K562 (cell line): ENCODE measurements around the gene MYMX. TPM values are rescaled to one million over a fixed set of nuclear protein-coding genes. Genes with fewer than 3 reads are reported as not detected.

ENCODE experiments used
- ATF1 ChIP-seq, 2 experiments: fragments of 450-650 bp in 1 of 2; IDR thresholded peaks; 2 replicates each; pipeline ENCODE4 v1.6.1; 2016; ENCODE audit warnings: missing compliant biosample characterization in 1 of 2, missing genetic modification characterization in 1 of 2
- CREM ChIP-seq: IDR thresholded peaks from 2 replicates; pipeline ENCODE4 v1.6.1; 2014; ENCODE audit warnings: antibody characterized with exemption, low read depth
- ERF ChIP-seq: fragments of 450-650 bp; formaldehyde crosslinking; IDR thresholded peaks from 2 replicates; pipeline ENCODE4 v1.4.0; 2020; ENCODE audit warnings: mild to moderate bottlenecking, mixed read lengths
- FOS ChIP-seq: IDR thresholded peaks from 3 replicates; pipeline ENCODE4 v1.6.1; 2011; ENCODE audit not compliant: insufficient read length; ENCODE audit errors: extremely low read depth
- HDAC3 ChIP-seq: fragments of 450-650 bp; IDR thresholded peaks from 2 replicates; pipeline ENCODE4 v1.6.1; 2018; ENCODE audit warnings: borderline replicate concordance, mild to moderate bottlenecking, moderate library complexity; ENCODE audit not compliant: partially characterized antibody
- HNRNPH1 ChIP-seq: fragments of 200-400 bp; formaldehyde crosslinking; optimal IDR thresholded peaks from 2 replicates; pipeline ENCODE3; 2017; ENCODE audit warnings: low read depth, mild to moderate bottlenecking, low read length, moderate library complexity
- HNRNPK ChIP-seq: fragments of 200-400 bp; formaldehyde crosslinking; IDR thresholded peaks from one replicate; pipeline ENCODE4 v1.6.1; 2018; ENCODE audit warnings: mild to moderate bottlenecking, low read depth, low read length; ENCODE audit not compliant: poor library complexity, severe bottlenecking
- JUN ChIP-seq, 2 experiments: sonication (generic) in 1 of 2; formaldehyde crosslinking in 1 of 2; IDR thresholded peaks; 2 replicates each; pipeline versions ENCODE4 v1.6.1 to v1.8.0; 2012 to 2022; ENCODE audit warnings: borderline replicate concordance in 2 of 2, mild to moderate bottlenecking in 2 of 2, improper control_type of control experiment in 1 of 2, low read depth in 1 of 2, low read length in 1 of 2, missing genetic modification reagents in 1 of 2
- MEIS2 ChIP-seq: fragments of 450-650 bp; IDR thresholded peaks from 2 replicates; pipeline ENCODE4 v1.6.1; 2014; ENCODE audit warnings: mild to moderate bottlenecking; ENCODE audit not compliant: partially characterized antibody
- MTF1 ChIP-seq: fragments of 250-450 bp; sonication (Bioruptor Pico); IDR thresholded peaks from 2 replicates; pipeline ENCODE4 v1.9.0; 2021; ENCODE audit warnings: moderate library complexity, mild to moderate bottlenecking, inconsistent platforms, borderline replicate concordance
- MYNN ChIP-seq, 2 experiments: sonication (generic); formaldehyde crosslinking in 1 of 2; IDR thresholded peaks; 2 replicates each; pipeline versions ENCODE4 v1.5.0 to v1.6.1; 2016 to 2020; ENCODE audit warnings: antibody characterized with exemption in 1 of 2, missing genetic modification reagents in 1 of 2
- TARDBP ChIP-seq: fragments of 450-650 bp; IDR thresholded peaks from 2 replicates; pipeline ENCODE4 v1.6.1; 2016
- ZNF586 ChIP-seq: fragments of 450-650 bp; formaldehyde crosslinking; conservative IDR thresholded peaks from 2 replicates; pipeline ENCODE4 v1.4.0; 2020; ENCODE audit warnings: mild to moderate bottlenecking, moderate library complexity
- polyA plus RNA-seq, 8 experiments: library from polyadenylated mRNA; depleted of rRNA in 4 of 8; stranded (reverse) in 5 of 8; unstranded in 3 of 8; fragments of >200 nt; fragmentation: Nextera tagmentation in 2 of 8; fragmentation: Illumina TruSeq in 1 of 8; extraction: Ambion mirVana in 2 of 8; extraction: Trizol in 1 of 8; gene quantifications; 2 replicates each; pipeline versions ENCODE4 v1.2.1 to v1.2.3, GENCODE V29; 2011 to 2014; ENCODE audit warnings: inconsistent platforms in 1 of 8, missing spikeins in 1 of 8
- total RNA-seq, 7 experiments: library from RNA; depleted of rRNA in 6 of 7; stranded (reverse); fragments of >200 nt in 6 of 7; fragmentation: Illumina TruSeq in 2 of 7; extraction: Trizol in 2 of 7; gene quantifications; 2 replicates each; pipeline versions ENCODE4 v1.2.1 to v1.2.3, GENCODE V29; 2011 to 2021; ENCODE audit warnings: low replicate concordance in 1 of 7
- TF ChIP-seq, protein P1 (sequence below): fragments of 450-650 bp; conservative IDR thresholded peaks from 2 replicates; pipeline ENCODE4 v1.6.1; 2016; ENCODE audit warnings: missing genetic modification characterization, low read depth, mild to moderate bottlenecking, control low read depth, missing compliant biosample characterization
- TF ChIP-seq, protein P2 (sequence below): sonication (generic); formaldehyde crosslinking; IDR thresholded peaks from 2 replicates; pipeline ENCODE4 v1.9.0; 2022; ENCODE audit warnings: mild to moderate bottlenecking, missing genetic modification reagents
- TF ChIP-seq, protein P3 (sequence below): fragments of 250-450 bp; sonication (Bioruptor Pico); IDR thresholded peaks from 2 replicates; pipeline ENCODE4 v1.9.0; 2021; ENCODE audit warnings: mild to moderate bottlenecking, inconsistent platforms
- TF ChIP-seq, protein P4 (sequence below): sonication (generic); formaldehyde crosslinking; IDR thresholded peaks from 2 replicates; pipeline ENCODE4 v1.8.0; 2022; ENCODE audit warnings: missing genetic modification reagents, mild to moderate bottlenecking, moderate library complexity, borderline replicate concordance
- TF ChIP-seq, protein P5 (sequence below): IDR thresholded peaks from 2 replicates; pipeline ENCODE4 v1.6.1; 2011; ENCODE audit warnings: borderline replicate concordance, low read depth, mild to moderate bottlenecking, moderate library complexity, low read length; ENCODE audit not compliant: insufficient read depth, poor library complexity, severe bottlenecking

MYMX gene
- total and polyA plus RNA-seq, 9 of the 15 experiments (the other 6 are each of a cell fraction or from before 2014, with no cell fraction given), result 0.12 TPM; not detected in 8

DNA sequence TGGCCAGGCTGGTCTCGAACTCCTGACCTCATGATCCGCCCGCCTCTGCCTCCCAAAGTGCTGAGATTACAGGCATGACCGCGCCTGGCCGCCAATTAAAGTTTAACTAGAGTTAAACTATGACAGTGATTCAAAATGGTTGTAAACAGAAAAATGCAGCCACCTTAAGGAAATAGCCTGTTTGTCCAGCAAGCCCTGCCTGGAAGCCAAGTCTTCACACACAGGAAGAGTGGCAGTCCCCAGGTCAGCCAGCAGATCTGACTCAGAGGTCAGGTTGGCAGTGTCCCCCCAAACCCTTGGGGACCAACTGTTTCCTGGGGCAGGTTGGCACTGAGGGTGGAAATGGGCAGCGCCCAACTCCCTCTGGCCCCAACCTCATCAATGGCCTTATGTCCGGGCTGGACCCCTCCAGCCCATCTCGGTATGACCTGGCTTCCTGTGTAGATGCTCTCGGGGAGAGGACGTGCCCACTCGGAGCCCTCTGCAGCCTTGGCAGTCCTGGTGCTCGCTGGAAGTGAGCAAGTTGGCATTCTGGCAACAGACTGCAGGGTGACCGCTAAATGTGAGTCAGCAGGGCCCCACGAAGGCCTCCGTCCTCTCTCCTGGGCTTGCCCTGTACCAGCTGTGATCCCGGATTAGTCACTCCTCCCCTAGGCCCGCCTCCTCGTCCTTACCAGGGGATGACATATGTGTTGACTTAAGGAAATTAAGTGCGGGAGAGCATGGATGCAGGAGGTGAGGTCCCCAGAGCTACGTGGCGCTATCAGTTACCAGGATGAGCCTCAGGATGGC is 20.5 kb downstream of the MYMX start (continued):
- TF ChIP-seq, protein P1, sequence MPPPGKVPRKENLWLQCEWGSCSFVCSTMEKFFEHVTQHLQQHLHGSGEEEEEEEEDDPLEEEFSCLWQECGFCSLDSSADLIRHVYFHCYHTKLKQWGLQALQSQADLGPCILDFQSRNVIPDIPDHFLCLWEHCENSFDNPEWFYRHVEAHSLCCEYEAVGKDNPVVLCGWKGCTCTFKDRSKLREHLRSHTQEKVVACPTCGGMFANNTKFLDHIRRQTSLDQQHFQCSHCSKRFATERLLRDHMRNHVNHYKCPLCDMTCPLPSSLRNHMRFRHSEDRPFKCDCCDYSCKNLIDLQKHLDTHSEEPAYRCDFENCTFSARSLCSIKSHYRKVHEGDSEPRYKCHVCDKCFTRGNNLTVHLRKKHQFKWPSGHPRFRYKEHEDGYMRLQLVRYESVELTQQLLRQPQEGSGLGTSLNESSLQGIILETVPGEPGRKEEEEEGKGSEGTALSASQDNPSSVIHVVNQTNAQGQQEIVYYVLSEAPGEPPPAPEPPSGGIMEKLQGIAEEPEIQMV (tag), result no peak
- TF ChIP-seq, protein P2, sequence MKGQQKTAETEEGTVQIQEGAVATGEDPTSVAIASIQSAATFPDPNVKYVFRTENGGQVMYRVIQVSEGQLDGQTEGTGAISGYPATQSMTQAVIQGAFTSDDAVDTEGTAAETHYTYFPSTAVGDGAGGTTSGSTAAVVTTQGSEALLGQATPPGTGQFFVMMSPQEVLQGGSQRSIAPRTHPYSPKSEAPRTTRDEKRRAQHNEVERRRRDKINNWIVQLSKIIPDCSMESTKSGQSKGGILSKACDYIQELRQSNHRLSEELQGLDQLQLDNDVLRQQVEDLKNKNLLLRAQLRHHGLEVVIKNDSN (CRISPR knock-in tag), result peak; percentile 23; the same call in 1 of the 2 replicates
- no peak; the same call in 1 of the 2 replicates for TF ChIP-seq CREM
- TF ChIP-seq MYNN (IDR thresholded peaks at IDR 0.05), result peak; percentile 94
- no peak for TF ChIP-seq MYNN (CRISPR knock-in tag; IDR thresholded peaks at IDR 0.05)
- no peak for TF ChIP-seq ATF1 (CRISPR knock-in tag; IDR thresholded peaks at IDR 0.05)
- TF ChIP-seq ATF1 (tag; IDR thresholded peaks at IDR 0.05), result no peak
- TF ChIP-seq ERF (CRISPR knock-in tag), result 0 out of 2 replicates have a peak, but pooled peaks have one; percentile 13
- TF ChIP-seq, protein P3, sequence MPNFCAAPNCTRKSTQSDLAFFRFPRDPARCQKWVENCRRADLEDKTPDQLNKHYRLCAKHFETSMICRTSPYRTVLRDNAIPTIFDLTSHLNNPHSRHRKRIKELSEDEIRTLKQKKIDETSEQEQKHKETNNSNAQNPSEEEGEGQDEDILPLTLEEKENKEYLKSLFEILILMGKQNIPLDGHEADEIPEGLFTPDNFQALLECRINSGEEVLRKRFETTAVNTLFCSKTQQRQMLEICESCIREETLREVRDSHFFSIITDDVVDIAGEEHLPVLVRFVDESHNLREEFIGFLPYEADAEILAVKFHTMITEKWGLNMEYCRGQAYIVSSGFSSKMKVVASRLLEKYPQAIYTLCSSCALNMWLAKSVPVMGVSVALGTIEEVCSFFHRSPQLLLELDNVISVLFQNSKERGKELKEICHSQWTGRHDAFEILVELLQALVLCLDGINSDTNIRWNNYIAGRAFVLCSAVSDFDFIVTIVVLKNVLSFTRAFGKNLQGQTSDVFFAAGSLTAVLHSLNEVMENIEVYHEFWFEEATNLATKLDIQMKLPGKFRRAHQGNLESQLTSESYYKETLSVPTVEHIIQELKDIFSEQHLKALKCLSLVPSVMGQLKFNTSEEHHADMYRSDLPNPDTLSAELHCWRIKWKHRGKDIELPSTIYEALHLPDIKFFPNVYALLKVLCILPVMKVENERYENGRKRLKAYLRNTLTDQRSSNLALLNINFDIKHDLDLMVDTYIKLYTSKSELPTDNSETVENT, result peak; percentile 58; the same call in 1 of the 2 replicates
- TF ChIP-seq HDAC3, result no peak
- TF ChIP-seq, protein P4, sequence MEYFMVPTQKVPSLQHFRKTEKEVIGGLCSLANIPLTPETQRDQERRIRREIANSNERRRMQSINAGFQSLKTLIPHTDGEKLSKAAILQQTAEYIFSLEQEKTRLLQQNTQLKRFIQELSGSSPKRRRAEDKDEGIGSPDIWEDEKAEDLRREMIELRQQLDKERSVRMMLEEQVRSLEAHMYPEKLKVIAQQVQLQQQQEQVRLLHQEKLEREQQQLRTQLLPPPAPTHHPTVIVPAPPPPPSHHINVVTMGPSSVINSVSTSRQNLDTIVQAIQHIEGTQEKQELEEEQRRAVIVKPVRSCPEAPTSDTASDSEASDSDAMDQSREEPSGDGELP (CRISPR knock-in tag), result peak; percentile 98
- TF ChIP-seq HNRNPH1, result no peak
- TF ChIP-seq JUN (IDR thresholded peaks at IDR 0.05; ENCODE audit: borderline replicate concordance, low read depth, low read length), result peak; percentile 84; the same call in 1 of the 2 replicates
- TF ChIP-seq JUN (CRISPR knock-in tag; IDR thresholded peaks at IDR 0.05; ENCODE audit: borderline replicate concordance), result no peak
- TF ChIP-seq, protein P5, sequence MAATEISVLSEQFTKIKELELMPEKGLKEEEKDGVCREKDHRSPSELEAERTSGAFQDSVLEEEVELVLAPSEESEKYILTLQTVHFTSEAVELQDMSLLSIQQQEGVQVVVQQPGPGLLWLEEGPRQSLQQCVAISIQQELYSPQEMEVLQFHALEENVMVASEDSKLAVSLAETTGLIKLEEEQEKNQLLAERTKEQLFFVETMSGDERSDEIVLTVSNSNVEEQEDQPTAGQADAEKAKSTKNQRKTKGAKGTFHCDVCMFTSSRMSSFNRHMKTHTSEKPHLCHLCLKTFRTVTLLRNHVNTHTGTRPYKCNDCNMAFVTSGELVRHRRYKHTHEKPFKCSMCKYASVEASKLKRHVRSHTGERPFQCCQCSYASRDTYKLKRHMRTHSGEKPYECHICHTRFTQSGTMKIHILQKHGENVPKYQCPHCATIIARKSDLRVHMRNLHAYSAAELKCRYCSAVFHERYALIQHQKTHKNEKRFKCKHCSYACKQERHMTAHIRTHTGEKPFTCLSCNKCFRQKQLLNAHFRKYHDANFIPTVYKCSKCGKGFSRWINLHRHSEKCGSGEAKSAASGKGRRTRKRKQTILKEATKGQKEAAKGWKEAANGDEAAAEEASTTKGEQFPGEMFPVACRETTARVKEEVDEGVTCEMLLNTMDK, result no peak
- TF ChIP-seq ZNF586, result no peak
- no peak for TF ChIP-seq HNRNPK
- peak; percentile 13 for TF ChIP-seq FOS
- peak; percentile 48 for TF ChIP-seq MEIS2
- TF ChIP-seq MTF1 (CRISPR knock-in tag), result no peak
- no peak for TF ChIP-seq TARDBP
